IMR-90 (cell line): ENCODE results near the gene RPL37. TPM values are rescaled to one million over a fixed set of nuclear protein-coding genes. Genes with fewer than 3 reads are reported as not detected.

Source experiments
- ATAC-seq: fragments of 200-7000 bp; cut with Tn5 transposase; 2 replicates; pipeline ENCODE4 v1.9.1; 2020; ENCODE audit warnings: low read depth, mild to moderate bottlenecking, moderate library complexity
- BruUV-seq: library from RNA; stranded (reverse); fragments of 400-500 nt; replicated peaks from 2 replicates; lab custom pipeline; 2021; lab: Mats Ljungman, UMichigan
- CTCF ChIA-PET: fragments of 300-600 bp; formaldehyde crosslinking; extraction: SDS; loops from one replicate; lab custom pipeline; 2021; ENCODE audit warnings: antibody characterized with exemption; lab: Yijun Ruan, JAX
- POLR2A ChIA-PET: fragments of 300-600 bp; sonication (Branson Sonifier 250); formaldehyde crosslinking; loops from one replicate; lab custom pipeline; 2022; ENCODE audit warnings: antibody characterized with exemption; ENCODE audit not compliant: unreplicated experiment; lab: Charles Lee
- DNase-seq: peaks from one replicate; pipeline ENCODE4 v3.0.0; 2013
- H2AFZ ChIP-seq: replicated peaks from 2 replicates; pipeline ENCODE3; 2013; ENCODE audit warnings: low read length, mild to moderate bottlenecking; ENCODE audit not compliant: poor library complexity
- H2AK5ac ChIP-seq: 2 replicates; pipeline ENCODE4 v1.6.1; 2013; ENCODE audit warnings: low read depth, low read length, inconsistent platforms
- H2AK9ac ChIP-seq: replicated peaks from 2 replicates; pipeline ENCODE3; 2013; ENCODE audit warnings: mild to moderate bottlenecking, low read depth, low read length, moderate library complexity; ENCODE audit not compliant: poor library complexity
- H2BK120ac ChIP-seq: 2 replicates; pipeline ENCODE4 v1.6.1; 2013; ENCODE audit warnings: low read depth, low read length, inconsistent platforms
- H2BK15ac ChIP-seq: 3 replicates; pipeline ENCODE4 v1.6.1; 2013; ENCODE audit warnings: low read depth, low read length, inconsistent platforms
- H2BK20ac ChIP-seq: 2 replicates; pipeline ENCODE4 v1.6.1; 2013; ENCODE audit warnings: low read depth, mild to moderate bottlenecking, inconsistent platforms, low read length, moderate library complexity
- H2BK5ac ChIP-seq: 2 replicates; pipeline ENCODE4 v1.6.1; 2013; ENCODE audit warnings: mild to moderate bottlenecking, low read depth, low read length, inconsistent platforms; ENCODE audit not compliant: poor library complexity, severe bottlenecking
- H3K14ac ChIP-seq: replicated peaks from 2 replicates; pipeline ENCODE4 v1.6.1; 2013; ENCODE audit warnings: low read depth, low read length, inconsistent platforms
- H3K18ac ChIP-seq: 2 replicates; pipeline ENCODE4 v1.6.1; 2013; ENCODE audit warnings: low read depth, low read length, control low read depth
- H3K23ac ChIP-seq: 2 replicates; pipeline ENCODE4 v1.6.1; 2013; ENCODE audit warnings: low read depth, low read length, inconsistent platforms
- H3K27ac ChIP-seq: 2 replicates; pipeline ENCODE4 v1.5.1; 2013; ENCODE audit warnings: mild to moderate bottlenecking, control low read depth, low read length; ENCODE audit not compliant: insufficient read depth
- H3K27me3 ChIP-seq: 2 replicates; pipeline ENCODE4 v1.6.1; 2013; ENCODE audit warnings: low read length; ENCODE audit not compliant: control insufficient read depth, insufficient read depth
- H3K36me3 ChIP-seq: 2 replicates; pipeline ENCODE4 v1.6.1; 2013; ENCODE audit warnings: low read length, mixed read lengths; ENCODE audit not compliant: control insufficient read depth, insufficient read depth
- H3K4ac ChIP-seq: 2 replicates; pipeline ENCODE4 v1.6.1; 2013; ENCODE audit warnings: low read depth, low read length, inconsistent platforms
- H3K4me1 ChIP-seq: 2 replicates; pipeline ENCODE4 v1.6.1; 2013; ENCODE audit warnings: low read length, mixed read lengths; ENCODE audit not compliant: control insufficient read depth, insufficient read depth
- H3K4me2 ChIP-seq: 2 replicates; pipeline ENCODE4 v1.6.1; 2013; ENCODE audit warnings: low read depth, mild to moderate bottlenecking, control low read depth, low read length, moderate library complexity
- H3K4me3 ChIP-seq: 2 replicates; pipeline ENCODE4 v1.5.1; 2013; ENCODE audit warnings: low read depth, mild to moderate bottlenecking, control low read depth, low read length, moderate library complexity; ENCODE audit not compliant: insufficient read depth
- H3K56ac ChIP-seq: 2 replicates; pipeline ENCODE4 v1.6.1; 2013; ENCODE audit warnings: low read length, inconsistent platforms; ENCODE audit not compliant: insufficient read depth; ENCODE audit errors: extremely low read depth
- H3K79me1 ChIP-seq, 2 experiments: 2 replicates each; pipeline ENCODE4 v1.6.1; 2013; ENCODE audit warnings: low read length in 2 of 2, inconsistent platforms in 1 of 2, low read depth in 1 of 2
- H3K9ac ChIP-seq: 2 replicates; pipeline ENCODE4 v1.6.1; 2013; ENCODE audit warnings: low read depth, low read length, control low read depth
- H3K9me1 ChIP-seq: 2 replicates; pipeline ENCODE4 v1.6.1; 2013; ENCODE audit warnings: low read length, inconsistent platforms; ENCODE audit not compliant: insufficient read depth
- H3K9me3 ChIP-seq: 2 replicates; pipeline ENCODE4 v1.6.1; 2013; ENCODE audit warnings: low read length; ENCODE audit not compliant: control insufficient read depth, insufficient read depth
- H4K20me1 ChIP-seq: 2 replicates; pipeline ENCODE4 v1.6.1; 2013; ENCODE audit warnings: low read length, inconsistent platforms; ENCODE audit not compliant: insufficient read depth
- H4K5ac ChIP-seq: 2 replicates; pipeline ENCODE4 v1.6.1; 2013; ENCODE audit warnings: mild to moderate bottlenecking, low read depth, low read length, control low read depth
- H4K8ac ChIP-seq, 2 experiments: 2 replicates each; pipeline ENCODE4 v1.6.1; 2013; ENCODE audit warnings: low read depth in 2 of 2, low read length in 2 of 2, control low read depth in 1 of 2, inconsistent platforms in 1 of 2
- H4K91ac ChIP-seq: 2 replicates; pipeline ENCODE4 v1.6.1; 2013; ENCODE audit warnings: low read depth, low read length, inconsistent platforms; ENCODE audit not compliant: insufficient read depth
- BHLHE40 ChIP-seq: fragments of 150-350 bp; IDR thresholded peaks from 2 replicates; pipeline ENCODE4 v1.6.1; 2016; ENCODE audit warnings: mild to moderate bottlenecking, low read depth, low read length
- CEBPB ChIP-seq: IDR thresholded peaks from 2 replicates; pipeline ENCODE4 v1.6.1; 2012; ENCODE audit warnings: low read depth, low read length, improper control_type of control experiment
- CHD1 ChIP-seq: IDR thresholded peaks from 2 replicates; pipeline ENCODE4 v1.6.1; 2012; ENCODE audit warnings: low read depth, low read length, improper control_type of control experiment
- CTCF ChIP-seq: conservative IDR thresholded peaks from 2 replicates; pipeline ENCODE4 v1.5.1; 2012; ENCODE audit warnings: mild to moderate bottlenecking, low read depth, low read length, improper control_type of control experiment
- ELK1 ChIP-seq: fragments of 150-350 bp; IDR thresholded peaks from 2 replicates; pipeline ENCODE4 v1.6.1; 2016; ENCODE audit warnings: low read depth, mild to moderate bottlenecking, low read length, moderate library complexity, borderline replicate concordance
- FOS ChIP-seq: fragments of 150-350 bp; IDR thresholded peaks from 2 replicates; pipeline ENCODE4 v1.6.1; 2016; ENCODE audit warnings: low read depth, low read length
- MAFK ChIP-seq: IDR thresholded peaks from 2 replicates; pipeline ENCODE4 v1.6.1; 2012; ENCODE audit warnings: low read depth, low read length, improper control_type of control experiment
- MAZ ChIP-seq: IDR thresholded peaks from 2 replicates; pipeline ENCODE4 v1.6.1; 2012; ENCODE audit warnings: low read depth, mild to moderate bottlenecking, low read length, improper control_type of control experiment, moderate library complexity, borderline replicate concordance
- MXI1 ChIP-seq: IDR thresholded peaks from 2 replicates; pipeline ENCODE4 v1.6.1; 2012; ENCODE audit warnings: low read depth, mild to moderate bottlenecking, low read length, moderate library complexity, borderline replicate concordance
- NFE2L2 ChIP-seq: fragments of 150-350 bp; IDR thresholded peaks from 2 replicates; pipeline ENCODE4 v1.6.1; 2016; ENCODE audit warnings: low read depth, mild to moderate bottlenecking, low read length
- POLR2A ChIP-seq: IDR thresholded peaks from 2 replicates; pipeline ENCODE4 v1.6.1; 2012; ENCODE audit warnings: mild to moderate bottlenecking, low read depth, low read length
- RAD21 ChIP-seq: IDR thresholded peaks from 2 replicates; pipeline ENCODE4 v1.6.1; 2012; ENCODE audit warnings: low read length, improper control_type of control experiment
- RCOR1 ChIP-seq: IDR thresholded peaks from 2 replicates; pipeline ENCODE4 v1.6.1; 2012; ENCODE audit warnings: mild to moderate bottlenecking, low read length, improper control_type of control experiment; ENCODE audit not compliant: insufficient replicate concordance
- RFX5 ChIP-seq: IDR thresholded peaks from 2 replicates; pipeline ENCODE4 v1.8.0; 2012; ENCODE audit warnings: low read depth, mild to moderate bottlenecking, low read length, moderate library complexity
- SMC3 ChIP-seq: fragments of 150-350 bp; IDR thresholded peaks from 2 replicates; pipeline ENCODE4 v1.6.1; 2016; ENCODE audit warnings: low read depth, mild to moderate bottlenecking, antibody characterized with exemption, low read length, moderate library complexity
- USF2 ChIP-seq: fragments of 150-350 bp; IDR thresholded peaks from 2 replicates; pipeline ENCODE4 v1.6.1; 2017; ENCODE audit warnings: mild to moderate bottlenecking, antibody characterized with exemption, low read length, low read depth
- WGBS, 2 experiments: methylation state at CpG; one replicate each; pipeline versions ENCODE4 v1.1.5 to v1.1.7; 2013; ENCODE audit warnings: missing lambda C conversion rate in 2 of 2; ENCODE audit not compliant: insufficient read length in 1 of 2; ENCODE audit errors: extremely low coverage in 2 of 2; 5-methylcytosine and 5-hydroxymethylcytosine counted together
- dilution Hi-C: fragments of 300-500 bp; cut with HindIII; formaldehyde crosslinking; loops from one replicate; pipeline ENCODE4 v1.14.3; 2018; ENCODE audit warnings: low sequenced_read_pairs; ENCODE audit not compliant: unreplicated experiment
- in situ Hi-C: fragments of 300-500 bp; cut with MboI; formaldehyde crosslinking; loops from 3 replicates; pipeline ENCODE4 v1.14.3; 2019; ENCODE audit warnings: low sequenced_read_pairs, inconsistent platforms, mixed read lengths
- intact Hi-C: fragments of 100-400 bp; cut with micrococcal nuclease; formaldehyde crosslinking; loops from 2 replicates; pipeline ENCODE4 v1.10.0; 2022
- polyA plus RNA-seq, 3 experiments: library from polyadenylated mRNA; depleted of rRNA; stranded (reverse); fragments of >200 nt; gene quantifications; 2 replicates each; pipeline ENCODE4 v1.2.3, GENCODE V29; 2012; ENCODE audit warnings: low replicate concordance in 1 of 3
- total RNA-seq: library from RNA; depleted of rRNA; stranded (reverse); fragments of >200 nt; gene quantifications from 2 replicates; pipeline ENCODE4 v1.2.3, GENCODE V29; 2012

RPL37 gene
- total and polyA plus RNA-seq, 2 of the 4 experiments (the other 2 are of a cell fraction): 35.3 to 294 TPM

GRCh38 chr5:40873286-40873880 lies 38.4 kb upstream of the RPL37 start:
- H4K91ac ChIP-seq: no peak overlapping the region
- no TSS peak for BruUV-seq
- H3K36me3 ChIP-seq: no peaks in the 10 kb centered on the region
- H3K9me1 ChIP-seq: no peaks in the 10 kb centered on the region
- H3K9me3 ChIP-seq: peaks cover 4% of the 10 kb centered on the region; the same call in 1 of the 2 replicates
- H2AK5ac ChIP-seq: no peak overlapping the region
- H3K27ac ChIP-seq: no peak overlapping the region
- no peak overlapping the region for H3K23ac ChIP-seq
- H2AK9ac ChIP-seq: no peak overlapping the region
- WGBS, 2 experiments: 60% methylated on average over 1 of the region's 3 CpGs; no CpG with 5 or more reads in 1 of the 2 experiments
- H3K9ac ChIP-seq: no peak overlapping the region
- intact Hi-C loops (loop anchor here (10.0 kb wide), 1 partner anchor 1159 kb away; no protein-coding TSS in a partner anchor), dilution Hi-C loops (no loop called here), in situ Hi-C loops (loop anchor here (10.0 kb wide), 2 partner anchors 929 to 1289 kb away; no protein-coding TSS in a partner anchor)
- no peaks in the 10 kb centered on the region for H3K4me1 ChIP-seq
- no peak for DNase-seq
- no peak overlapping the region for H3K4ac ChIP-seq
- no peak overlapping the region for H2BK120ac ChIP-seq
- H2BK15ac ChIP-seq: no peak overlapping the region
- no peak overlapping the region for H2BK20ac ChIP-seq
- H3K79me1 ChIP-seq: no peaks in the 10 kb centered on the region
- H4K8ac ChIP-seq: no peak overlapping the region
- no peaks in the 10 kb centered on the region for H4K20me1 ChIP-seq
- no peak overlapping the region for H3K4me2 ChIP-seq
- no peak for ATAC-seq
- CTCF ChIA-PET: interaction anchor here (0.6 kb wide), 1 partner anchor 1607 kb away, joined by 4 read pairs; no protein-coding TSS in a partner anchor
- no peak overlapping the region for H3K56ac ChIP-seq
- H3K18ac ChIP-seq: no peak overlapping the region
- POLR2A ChIA-PET: no interaction called here
- no peak overlapping the region for H4K5ac ChIP-seq
- no peaks in the 10 kb centered on the region for H3K27me3 ChIP-seq
- H2BK5ac ChIP-seq: no peak overlapping the region
- no peak for TF ChIP-seq CEBPB
- TF ChIP-seq POLR2A: no peak
- no peak for TF ChIP-seq CTCF
- no peak for TF ChIP-seq MAFK
- TF ChIP-seq RAD21: no peak
- TF ChIP-seq MAZ: no peak
- TF ChIP-seq ELK1: no peak
- no peak for TF ChIP-seq MXI1
- no peak for TF ChIP-seq RCOR1
- TF ChIP-seq CHD1: no peak
- no peak for TF ChIP-seq USF2
- no peak for TF ChIP-seq FOS
- TF ChIP-seq RFX5: no peak
- TF ChIP-seq SMC3: no peak
- TF ChIP-seq BHLHE40: no peak
- no peak for TF ChIP-seq NFE2L2
- no peak overlapping the region for H2AFZ ChIP-seq
- H3K14ac ChIP-seq: no peak overlapping the region
- no peak overlapping the region for H3K4me3 ChIP-seq
